SK-N-SH (cell line): ENCODE data around the gene NFKB1. TPM values are rescaled to one million over a fixed set of nuclear protein-coding genes. Genes with fewer than 3 reads are reported as not detected.

ENCODE experiments used
- CTCF ChIA-PET: fragments of 300-600, 350-600 bp; formaldehyde crosslinking; extraction: SDS; loops from one replicate; lab custom pipeline; 2021; lab: Yijun Ruan, JAX
- POLR2A ChIA-PET: fragments of 350-600 bp; sonication (Branson Sonifier 250); formaldehyde crosslinking; extraction: SDS; loops from one replicate; lab custom pipeline; 2020; ENCODE audit warnings: antibody characterized with exemption, inconsistent platforms; lab: Yijun Ruan, JAX
- DNase-seq: peaks from one replicate; pipeline ENCODE4 v3.0.0; 2012
- H2AFZ ChIP-seq: fragments of 200-600 bp; sonication (generic); 2 replicates; pipeline ENCODE4 v1.8.1; 2016; ENCODE audit warnings: antibody characterized with exemption, mild to moderate bottlenecking, low read depth
- H3F3A ChIP-seq: fragments of 200-600 bp; sonication (generic); replicated peaks from 2 replicates; pipeline ENCODE3; 2016; ENCODE audit warnings: antibody characterized with exemption, mild to moderate bottlenecking; ENCODE audit not compliant: insufficient read depth
- H3K27ac ChIP-seq, 2 experiments: fragments of 200-500 bp in 1 of 2; fragments of 200-600 bp in 1 of 2; sonication (Bioruptor generic) in 1 of 2; sonication (generic), shearing (Covaris generic) in 1 of 2; 2 replicates each; pipeline versions ENCODE4 v1.5.1 to v1.6.1; 2014 to 2016; ENCODE audit warnings: low read depth in 2 of 2, inconsistent platforms in 1 of 2, low read length in 1 of 2, mild to moderate bottlenecking in 1 of 2, mixed read lengths in 1 of 2
- H3K27me3 ChIP-seq: fragments of 200-600 bp; sonication (generic), shearing (Covaris generic); 2 replicates; pipeline ENCODE4 v1.6.1; 2016; ENCODE audit warnings: mixed run types; ENCODE audit not compliant: insufficient read depth
- H3K36me3 ChIP-seq, 2 experiments: fragments of 200-500 bp in 1 of 2; fragments of 200-600 bp in 1 of 2; sonication (Bioruptor generic) in 1 of 2; sonication (generic) in 1 of 2; replicated peaks in 1 of 2; 2 replicates each; pipeline versions ENCODE3 to v1.5.1; 2014 to 2016; ENCODE audit warnings: low read length in 1 of 2, mild to moderate bottlenecking in 1 of 2; ENCODE audit not compliant: insufficient read depth in 2 of 2, control insufficient read depth in 1 of 2
- H3K4me1 ChIP-seq, 2 experiments: fragments of 200-500 bp in 1 of 2; fragments of 200-600 bp in 1 of 2; sonication (Bioruptor generic) in 1 of 2; sonication (generic), shearing (Covaris generic) in 1 of 2; 2 replicates each; pipeline versions ENCODE4 v1.5.1 to v1.6.1; 2014 to 2016; ENCODE audit warnings: low read depth in 1 of 2, low read length in 1 of 2, mixed run types in 1 of 2; ENCODE audit not compliant: insufficient read depth in 2 of 2, control insufficient read depth in 1 of 2
- H3K4me2 ChIP-seq: fragments of 200-600 bp; sonication (generic), shearing (Covaris generic); 2 replicates; pipeline ENCODE4 v1.6.1; 2017; ENCODE audit warnings: mixed run types
- H3K4me3 ChIP-seq, 2 experiments: fragments of 200-500 bp in 1 of 2; fragments of 200-600 bp in 1 of 2; sonication (Bioruptor generic) in 1 of 2; sonication (generic), shearing (Covaris generic) in 1 of 2; 2 replicates each; pipeline versions ENCODE4 v1.5.1 to v1.8.1; 2014 to 2016; ENCODE audit warnings: low read depth in 2 of 2, inconsistent platforms in 1 of 2, low read length in 1 of 2, mild to moderate bottlenecking in 1 of 2, mixed read lengths in 1 of 2, moderate library complexity in 1 of 2
- H3K79me2 ChIP-seq: fragments of 200-600 bp; sonication (generic); 2 replicates; pipeline ENCODE4 v1.8.1; 2017; ENCODE audit warnings: mild to moderate bottlenecking; ENCODE audit not compliant: insufficient read depth
- H3K9ac ChIP-seq: fragments of 200-600 bp; sonication (generic); 2 replicates; pipeline ENCODE4 v1.6.1; 2017; ENCODE audit warnings: mixed run types
- H3K9me2 ChIP-seq: fragments of 200-600 bp; sonication (generic); 2 replicates; pipeline ENCODE4 v1.6.1; 2017; ENCODE audit warnings: mixed run types
- H3K9me3 ChIP-seq: fragments of 200-600 bp; sonication (generic); 2 replicates; pipeline ENCODE4 v1.6.1; 2017; ENCODE audit warnings: mixed run types, mild to moderate bottlenecking, moderate library complexity
- H4K20me1 ChIP-seq: fragments of 200-600 bp; sonication (generic); 2 replicates; pipeline ENCODE4 v1.6.1; 2017; ENCODE audit warnings: mild to moderate bottlenecking, mixed run types; ENCODE audit not compliant: insufficient read depth
- CHD2 ChIP-seq: fragments of 150-350 bp; IDR thresholded peaks from 2 replicates; pipeline ENCODE4 v1.6.1; 2018; ENCODE audit warnings: low read length; ENCODE audit not compliant: partially characterized antibody
- ELF1 ChIP-seq: IDR thresholded peaks from 2 replicates; pipeline ENCODE4 v1.4.0; 2012
- EP300 ChIP-seq, 2 experiments: IDR thresholded peaks; 2 replicates each; pipeline versions ENCODE4 v1.4.0 to v1.6.1; 2012; ENCODE audit warnings: borderline replicate concordance in 1 of 2, low read depth in 1 of 2, low read length in 1 of 2
- EZH2phosphoT487 ChIP-seq: fragments of 200-600 bp; sonication (generic); IDR thresholded peaks from 2 replicates; pipeline ENCODE4 v1.6.1; 2017; ENCODE audit warnings: low read depth, mixed run types, mild to moderate bottlenecking, antibody characterized with exemption, moderate library complexity, borderline replicate concordance
- FOSL2 ChIP-seq: IDR thresholded peaks from 2 replicates; pipeline ENCODE4 v1.4.0; 2012; ENCODE audit warnings: low read depth, mild to moderate bottlenecking, moderate library complexity, borderline replicate concordance
- GATA2 ChIP-seq: sonication (generic); formaldehyde crosslinking; IDR thresholded peaks from 2 replicates; pipeline ENCODE4 v1.5.0; 2020; ENCODE audit warnings: mild to moderate bottlenecking, missing genetic modification reagents
- IRF3 ChIP-seq: fragments of 150-350 bp; IDR thresholded peaks from 2 replicates; pipeline ENCODE4 v1.6.1; 2016; ENCODE audit warnings: mild to moderate bottlenecking, low read depth, low read length
- MEF2A ChIP-seq: IDR thresholded peaks from 2 replicates; pipeline ENCODE4 v1.4.0; 2012; ENCODE audit warnings: low read depth, borderline replicate concordance
- NFIC ChIP-seq: IDR thresholded peaks from 2 replicates; pipeline ENCODE4 v1.4.0; 2012; ENCODE audit warnings: borderline replicate concordance
- NRF1 ChIP-seq: IDR thresholded peaks from 2 replicates; pipeline ENCODE4 v1.6.1; 2012; ENCODE audit warnings: low read depth, mild to moderate bottlenecking, low read length
- PBX3 ChIP-seq: IDR thresholded peaks from 2 replicates; pipeline ENCODE4; 2012
- RAD21 ChIP-seq: IDR thresholded peaks from 2 replicates; pipeline ENCODE4 v1.6.1; 2012; ENCODE audit warnings: mild to moderate bottlenecking, low read length
- REST ChIP-seq: IDR thresholded peaks from 2 replicates; pipeline ENCODE4 v1.6.1; 2012; ENCODE audit warnings: mild to moderate bottlenecking, low read depth, low read length, moderate library complexity
- SIN3A ChIP-seq: IDR thresholded peaks from 2 replicates; pipeline ENCODE4 v1.6.1; 2012; ENCODE audit warnings: low read depth, mild to moderate bottlenecking, low read length, moderate library complexity, borderline replicate concordance
- TEAD4 ChIP-seq: IDR thresholded peaks from 2 replicates; pipeline ENCODE4 v1.4.0; 2012; ENCODE audit warnings: mild to moderate bottlenecking, borderline replicate concordance; ENCODE audit not compliant: insufficient read depth
- USF2 ChIP-seq: fragments of 150-350 bp; IDR thresholded peaks from 2 replicates; pipeline ENCODE4 v1.6.1; 2017; ENCODE audit warnings: antibody characterized with exemption, low read length, low read depth, borderline replicate concordance
- ZBTB33 ChIP-seq: IDR thresholded peaks from 2 replicates; pipeline ENCODE4 v1.4.0; 2012; ENCODE audit warnings: low read depth, borderline replicate concordance
- WGBS: methylation state at CpG from one replicate; pipeline ENCODE4 v1.1.6; 2017; ENCODE audit warnings: low lambda C conversion rate; 5-methylcytosine and 5-hydroxymethylcytosine counted together
- polyA plus RNA-seq, 3 experiments: library from polyadenylated mRNA; depleted of rRNA; stranded (reverse); fragments of >200 nt; gene quantifications; 2 replicates each; pipeline ENCODE4 v1.2.3, GENCODE V29; 2012

NFKB1 gene
- polyA plus RNA-seq, 1 of the 3 experiments (the other 2 are of a cell fraction): 14.1 TPM

GRCh38 chr4:102453827-102454226 is 47.3 kb upstream of the NFKB1 start:
- no peaks in the 10 kb centered on the region for H3K9me3 ChIP-seq
- H3K4me1 ChIP-seq: no peaks in the 10 kb centered on the region
- H3K79me2 ChIP-seq: no peaks in the 10 kb centered on the region
- POLR2A ChIA-PET: no interaction called here
- no peak for DNase-seq
- H3K27me3 ChIP-seq: no peaks in the 10 kb centered on the region
- CTCF ChIA-PET: interaction anchor here (1.2 to 1.5 kb wide), 2 partner anchors 167 to 646 kb away, joined by 4 read pairs; partner anchors contain the start of gene BDH2
- H3K27ac ChIP-seq: no peak overlapping the region
- TF ChIP-seq EP300 (IDR thresholded peaks at IDR 0.05; ENCODE audit: borderline replicate concordance in 1 of 2, low read depth in 1 of 2, low read length in 1 of 2) (no peak), CHD2 (no peak), IRF3 (no peak), FOSL2 (no peak), NFIC (no peak), GATA2 (CRISPR knock-in tag) (no peak), ZBTB33 (no peak), REST (no peak)
- H3K4me3 ChIP-seq: no peak overlapping the region
- no peaks in the 10 kb centered on the region for H4K20me1 ChIP-seq
- H3K36me3 ChIP-seq: no peaks in the 10 kb centered on the region
- H3K4me2 ChIP-seq: no peak overlapping the region
- 85% methylated on average over 3 of the region's 3 CpGs for WGBS
- H3K9me2 ChIP-seq: no peaks in the 10 kb centered on the region
- H3K9ac ChIP-seq: no peak overlapping the region
- no peak overlapping the region for H2AFZ ChIP-seq
- no peaks in the 10 kb centered on the region for H3F3A ChIP-seq

- WGBS: 21% methylated on average over 1 of the region's 1 CpG
- Histone ChIP-seq H3K27me3 (no peaks in the 10 kb centered on the region), H3K9ac (no peak overlapping the region), H4K20me1 (no peaks in the 10 kb centered on the region), H3K4me2 (no peak overlapping the region), H3K79me2 (no peaks in the 10 kb centered on the region), H3F3A (no peaks in the 10 kb centered on the region), H3K4me3 (no peak overlapping the region), H3K4me1 (no peaks in the 10 kb centered on the region), H3K36me3 (no peaks in the 10 kb centered on the region), H3K9me3 (no peaks in the 10 kb centered on the region), H3K9me2 (no peaks in the 10 kb centered on the region), H3K27ac (no peak overlapping the region), H2AFZ (no peak overlapping the region)
- ChIA-PET POLR2A (no interaction called here), CTCF (interaction anchor here (1.2 to 1.5 kb wide), 2 partner anchors 166 to 646 kb away, joined by 4 read pairs; partner anchors contain the start of gene BDH2)
- DNase-seq: no peak
- no peak for TF ChIP-seq IRF3
- no peak for TF ChIP-seq USF2
- TF ChIP-seq NRF1: no peak
- TF ChIP-seq GATA2 (CRISPR knock-in tag): no peak
- TF ChIP-seq ELF1: no peak
- no peak for TF ChIP-seq NFIC
- TF ChIP-seq RAD21: no peak
- no peak for TF ChIP-seq SIN3A
- no peak for TF ChIP-seq PBX3
- no peak for TF ChIP-seq MEF2A
- no peak for TF ChIP-seq EZH2phosphoT487
- TF ChIP-seq TEAD4: no peak
Observed at GRCh38 chr4:102454268-102454667, 46.9 kb upstream of the NFKB1 start.
